Measurements from ENCODE around the gene TUBB4B.

Gene TUBB4B

GRCh38 chr9:137227853-137228505 lies 13.1 kb upstream of the TUBB4B start:
- no peak for TF ChIP-seq CTCF (IDR thresholded peaks at IDR 0.05; ENCODE audit: low read depth, low read length)
- no peak overlapping the region for H3K4me3 ChIP-seq (ENCODE audit: low read depth, low read length)

- no peak overlapping the region for H3K4me3 ChIP-seq (ENCODE audit: low read depth, low read length)
- no peak for TF ChIP-seq CTCF (IDR thresholded peaks at IDR 0.05; ENCODE audit: low read depth, low read length)
Measured at GRCh38 chr9:137228506-137228967, 12.6 kb upstream of the TUBB4B start.

GRCh38 chr9:137228968-137229896 lies 11.9 kb upstream of the TUBB4B start:
- H3K4me3 ChIP-seq (ENCODE audit: low read depth, low read length), result no peak overlapping the region
- no peak for TF ChIP-seq CTCF (IDR thresholded peaks at IDR 0.05; ENCODE audit: low read depth, low read length)

- no peak for TF ChIP-seq CTCF (IDR thresholded peaks at IDR 0.05; ENCODE audit: low read depth, low read length)
- no peak overlapping the region for H3K4me3 ChIP-seq (ENCODE audit: low read depth, low read length)
Measured at GRCh38 chr9:137229903-137230704, 11.0 kb upstream of the TUBB4B start.

- no peak within 1 kb of the TSS for H3K4me3 ChIP-seq (ENCODE audit: low read depth, low read length)
- no peak for TF ChIP-seq CTCF (IDR thresholded peaks at IDR 0.05; ENCODE audit: low read depth, low read length)
Measured at GRCh38 chr9:137230705-137231371, 10.2 kb upstream of the TUBB4B start, which contains the start of gene SLC34A3. Gene SLC34A3, plus strand, starts transcription at chr9:137230901. Its CDS starts 802 bp downstream, at chr9:137231703.

GRCh38 chr9:137231372-137232039 lies 9.6 kb upstream of the TUBB4B start:
- no peak overlapping the region for H3K4me3 ChIP-seq (ENCODE audit: low read depth, low read length)
- TF ChIP-seq CTCF (IDR thresholded peaks at IDR 0.05; ENCODE audit: low read depth, low read length), result no peak
